DMS79 (cell line): Measurements from ENCODE around the gene SLCO2A1.

Experiments
- DNase-seq: peaks from one replicate; lab custom pipeline; 2025; lab: John Stamatoyannopoulos, UW

The SLCO2A1 gene

GRCh38 chr3:133949438-133949837 is 80.3 kb downstream of the SLCO2A1 start:
- peak; percentile 46 for DNase-seq

GRCh38 chr3:133948996-133949395 is 80.7 kb downstream of the SLCO2A1 start:
- no peak for DNase-seq

GRCh38 chr3:133948131-133948810 is 81.5 kb downstream of the SLCO2A1 start:
- no peak for DNase-seq

- no peak for DNase-seq
Measured at GRCh38 chr3:133945381-133946095, 84.2 kb downstream of the SLCO2A1 start.

- peak; percentile 80 for DNase-seq
Measured at GRCh38 chr3:133944641-133945380, 84.9 kb downstream of the SLCO2A1 start.

GRCh38 chr3:133944181-133944580 is 85.5 kb downstream of the SLCO2A1 start:
- DNase-seq: no peak

- peak; percentile 24 for DNase-seq
Measured at GRCh38 chr3:133943639-133944141, 86.0 kb downstream of the SLCO2A1 start.

- DNase-seq: no peak
Measured at GRCh38 chr3:133943031-133943535, 86.6 kb downstream of the SLCO2A1 start.

GRCh38 chr3:133941415-133941821 is 88.3 kb downstream of the SLCO2A1 start:
- DNase-seq: no peak

GRCh38 chr3:133940536-133940935 is 89.2 kb downstream of the SLCO2A1 start:
- no peak for DNase-seq

GRCh38 chr3:133939463-133939835 is 90.3 kb downstream of the SLCO2A1 start:
- DNase-seq: no peak

- no peak for DNase-seq
Measured at GRCh38 chr3:133938770-133939462, 90.8 kb downstream of the SLCO2A1 start.

GRCh38 chr3:133937756-133938601 is 91.7 kb downstream of the SLCO2A1 start:
- no peak for DNase-seq

- no peak for DNase-seq
Measured at GRCh38 chr3:133937061-133937686, 92.6 kb downstream of the SLCO2A1 start.

- DNase-seq: no peak
Measured at GRCh38 chr3:133935843-133936769, 93.6 kb downstream of the SLCO2A1 start.

- no peak for DNase-seq
Measured at GRCh38 chr3:133934996-133935842, 94.5 kb downstream of the SLCO2A1 start.

GRCh38 chr3:133934073-133934970 is 95.4 kb downstream of the SLCO2A1 start:
- no peak for DNase-seq
